HG02759 (cell line): ENCODE data around the gene AGFG2.
A peak's percentile ranks its signal among the peaks of the same experiment; 100 is the strongest.
"Not testable (repeated sequence)": the region's sequence is repeated elsewhere in the genome, so short reads cannot be mapped to it uniquely, and the experiment has no call there.

Source experiments
- ATAC-seq: cut with Tn5 transposase; IDR thresholded peaks from one replicate; pipeline ENCODE4 v1.9.1; 2021; ENCODE audit warnings: mild to moderate bottlenecking, moderate library complexity; ENCODE audit not compliant: unreplicated experiment

AGFG2 gene

GRCh38 chr7:100519580-100519979, 19.4 kb upstream of the AGFG2 start:
- ATAC-seq, result no peak

GRCh38 chr7:100520138-100520537, 18.9 kb upstream of the AGFG2 start:
- ATAC-seq, result no peak

- no peak for ATAC-seq
These were observed 17.9 kb upstream of the AGFG2 start for GRCh38 chr7:100521076-100521475.

GRCh38 chr7:100521909-100522593, 17.0 kb upstream of the AGFG2 start:
- not testable (repeated sequence) for ATAC-seq

- not testable (repeated sequence) for ATAC-seq
These were observed 15.8 kb upstream of the AGFG2 start for GRCh38 chr7:100523192-100523591.

- not testable (repeated sequence) for ATAC-seq
These were observed 10.7 kb upstream of the AGFG2 start for GRCh38 chr7:100528108-100528866.

- no peak for ATAC-seq
These were observed 6.6 kb upstream of the AGFG2 start for GRCh38 chr7:100532165-100533022.

GRCh38 chr7:100535982-100536381, 3.0 kb upstream of the AGFG2 start:
- ATAC-seq, result not testable (repeated sequence)

GRCh38 chr7:100536695-100537094, 2.3 kb upstream of the AGFG2 start:
- ATAC-seq, result not testable (repeated sequence)

- ATAC-seq, result no peak
These were observed 702 bp upstream of the AGFG2 start for GRCh38 chr7:100538348-100538653.

- ATAC-seq, result no peak
These were observed 518 bp downstream of the AGFG2 start for GRCh38 chr7:100539436-100540006.

- ATAC-seq, result no peak
These were observed 1.2 kb downstream of the AGFG2 start for GRCh38 chr7:100540073-100540723.

GRCh38 chr7:100541309-100541708, 2.3 kb downstream of the AGFG2 start:
- ATAC-seq, result not testable (repeated sequence)

GRCh38 chr7:100543586-100543985, 4.6 kb downstream of the AGFG2 start:
- no peak for ATAC-seq

GRCh38 chr7:100544386-100544785, 5.4 kb downstream of the AGFG2 start:
- ATAC-seq, result no peak

- ATAC-seq, result no peak
These were observed 6.0 kb downstream of the AGFG2 start for GRCh38 chr7:100544967-100545359.

- peak; percentile 66 for ATAC-seq
These were observed 6.5 kb downstream of the AGFG2 start for GRCh38 chr7:100545360-100546128.

GRCh38 chr7:100546129-100546925, 7.3 kb downstream of the AGFG2 start:
- no peak for ATAC-seq
